ENCODE data around the gene SPTBN1.
A peak's percentile ranks its signal among the peaks of the same experiment; 100 is the strongest.

SPTBN1 gene

GRCh38 chr2:54665436-54665856, 209.3 kb downstream of the SPTBN1 start:
- Histone ChIP-seq H3K4me1 (ENCODE audit: control insufficient read depth, insufficient read depth, low read length) (peaks cover 47% of the 10 kb centered on the region), H3K36me3 (ENCODE audit: control insufficient read depth, insufficient read depth, low read length, severe bottlenecking) (peaks cover 86% of the 10 kb centered on the region), H3K9ac (ENCODE audit: low read length) (peak overlapping the region; percentile 73), H3K4me3 (ENCODE audit: low read length) (peak overlapping the region; percentile 50), H3K9me3 (ENCODE audit: control insufficient read depth, low read length) (no peaks in the 10 kb centered on the region), H3K27me3 (replicated peaks; ENCODE audit: control insufficient read depth, insufficient read depth, low read length) (no peaks in the 10 kb centered on the region)
- peak; percentile 45 for DNase-seq (ENCODE audit: low read depth)

DNA sequence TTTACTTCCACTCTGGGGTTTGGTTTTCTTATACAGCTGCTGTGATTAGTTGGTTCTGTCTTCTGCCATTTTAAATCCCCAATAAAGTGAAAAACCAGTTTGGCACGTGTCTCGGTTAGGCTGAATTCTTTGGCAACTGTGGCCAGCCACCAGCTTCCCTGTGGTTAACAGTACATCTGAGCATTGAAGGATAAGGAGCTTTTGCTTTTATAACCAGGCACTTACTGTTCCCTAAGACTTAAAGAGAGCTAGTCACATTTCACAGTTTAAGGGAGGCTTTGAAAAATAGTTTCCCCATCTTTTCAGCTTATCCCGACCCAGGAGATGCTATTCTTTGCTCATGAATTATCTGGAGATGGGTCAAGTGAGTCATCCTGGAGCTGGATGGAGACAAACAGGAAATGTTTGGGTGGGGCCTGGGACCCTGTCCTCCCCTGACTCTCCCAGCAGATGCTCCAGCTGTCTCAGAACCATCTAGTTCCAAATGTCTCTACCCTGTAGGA, 210.1 kb downstream of the SPTBN1 start:
- Histone ChIP-seq H3K9me3 (ENCODE audit: control insufficient read depth, low read length) (no peaks in the 10 kb centered on the region), H3K4me3 (ENCODE audit: low read length) (peak overlapping the region; percentile 50), H3K4me1 (ENCODE audit: control insufficient read depth, insufficient read depth, low read length) (peaks cover 50% of the 10 kb centered on the region), H3K36me3 (ENCODE audit: control insufficient read depth, insufficient read depth, low read length, severe bottlenecking) (peaks cover 86% of the 10 kb centered on the region), H3K9ac (ENCODE audit: low read length) (peak overlapping the region; percentile 73), H3K27me3 (replicated peaks; ENCODE audit: control insufficient read depth, insufficient read depth, low read length) (no peaks in the 10 kb centered on the region)
- DNase-seq (ENCODE audit: low read depth), result peak; percentile 51

DNA sequence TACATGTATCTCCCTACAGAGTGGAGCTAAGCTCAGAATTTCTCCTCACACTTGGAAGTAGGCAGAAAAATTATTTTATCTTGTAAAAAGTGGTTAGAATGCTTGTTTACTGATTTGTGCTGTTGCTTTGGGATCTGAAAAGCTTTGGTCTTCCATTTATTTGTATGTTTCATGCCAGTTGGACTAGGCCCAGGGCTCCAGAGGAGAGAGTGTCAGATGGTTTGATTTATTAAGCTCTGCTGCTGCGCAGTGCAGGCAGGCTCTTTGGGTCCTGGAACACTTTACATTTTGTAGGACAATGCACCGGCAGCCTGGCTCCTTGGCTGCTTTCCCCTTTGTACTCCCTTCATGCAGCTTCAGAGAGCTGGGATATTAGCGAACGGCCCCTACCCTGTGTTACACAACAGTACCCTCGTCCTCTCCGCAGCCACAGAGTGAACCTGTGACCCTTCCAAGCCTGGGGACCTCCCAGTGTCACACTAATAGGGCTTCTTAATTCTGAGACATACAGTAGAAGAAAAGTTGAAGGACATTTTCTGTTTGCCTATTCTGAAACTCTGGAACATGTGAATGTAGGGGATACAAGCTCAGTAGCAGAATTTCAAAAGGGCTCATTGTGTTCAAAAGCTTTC, 210.6 kb downstream of the SPTBN1 start:
- Histone ChIP-seq H3K9ac (ENCODE audit: low read length) (peak overlapping the region; percentile 73), H3K9me3 (ENCODE audit: control insufficient read depth, low read length) (no peaks in the 10 kb centered on the region), H3K27me3 (replicated peaks; ENCODE audit: control insufficient read depth, insufficient read depth, low read length) (no peaks in the 10 kb centered on the region), H3K36me3 (ENCODE audit: control insufficient read depth, insufficient read depth, low read length, severe bottlenecking) (peaks cover 81% of the 10 kb centered on the region), H3K4me1 (ENCODE audit: control insufficient read depth, insufficient read depth, low read length) (peaks cover 51% of the 10 kb centered on the region), H3K4me3 (ENCODE audit: low read length) (peak overlapping the region; percentile 50)
- DNase-seq (ENCODE audit: low read depth), result no peak

DNA sequence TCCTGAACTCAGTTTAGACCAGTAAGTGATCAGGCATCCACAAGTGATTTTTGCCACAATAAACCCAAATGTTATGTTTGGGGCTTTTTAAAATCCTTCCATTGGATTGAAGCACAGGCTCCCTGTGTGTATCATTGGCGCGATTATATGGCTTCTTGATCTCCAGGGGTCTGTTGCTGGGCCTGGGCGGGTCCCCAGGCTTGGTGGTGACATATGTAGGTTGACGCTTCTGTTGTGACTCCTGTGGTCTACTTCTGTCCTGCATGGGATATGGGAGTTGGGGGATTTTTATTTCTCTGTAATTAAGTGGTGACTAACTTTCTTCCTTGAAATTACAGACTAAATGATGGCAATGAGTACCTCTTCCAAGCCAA, 211.1 kb downstream of the SPTBN1 start:
- peak overlapping the region; percentile 73 for H3K9ac ChIP-seq (ENCODE audit: low read length)
- peaks cover 56% of the 10 kb centered on the region for H3K4me1 ChIP-seq (ENCODE audit: control insufficient read depth, insufficient read depth, low read length)
- no peaks in the 10 kb centered on the region for H3K27me3 ChIP-seq (replicated peaks; ENCODE audit: control insufficient read depth, insufficient read depth, low read length)
- no peak for DNase-seq (ENCODE audit: low read depth)
- H3K9me3 ChIP-seq (ENCODE audit: control insufficient read depth, low read length), result no peaks in the 10 kb centered on the region
- H3K4me3 ChIP-seq (ENCODE audit: low read length), result peak overlapping the region; percentile 50
- peaks cover 76% of the 10 kb centered on the region for H3K36me3 ChIP-seq (ENCODE audit: control insufficient read depth, insufficient read depth, low read length, severe bottlenecking)

DNA sequence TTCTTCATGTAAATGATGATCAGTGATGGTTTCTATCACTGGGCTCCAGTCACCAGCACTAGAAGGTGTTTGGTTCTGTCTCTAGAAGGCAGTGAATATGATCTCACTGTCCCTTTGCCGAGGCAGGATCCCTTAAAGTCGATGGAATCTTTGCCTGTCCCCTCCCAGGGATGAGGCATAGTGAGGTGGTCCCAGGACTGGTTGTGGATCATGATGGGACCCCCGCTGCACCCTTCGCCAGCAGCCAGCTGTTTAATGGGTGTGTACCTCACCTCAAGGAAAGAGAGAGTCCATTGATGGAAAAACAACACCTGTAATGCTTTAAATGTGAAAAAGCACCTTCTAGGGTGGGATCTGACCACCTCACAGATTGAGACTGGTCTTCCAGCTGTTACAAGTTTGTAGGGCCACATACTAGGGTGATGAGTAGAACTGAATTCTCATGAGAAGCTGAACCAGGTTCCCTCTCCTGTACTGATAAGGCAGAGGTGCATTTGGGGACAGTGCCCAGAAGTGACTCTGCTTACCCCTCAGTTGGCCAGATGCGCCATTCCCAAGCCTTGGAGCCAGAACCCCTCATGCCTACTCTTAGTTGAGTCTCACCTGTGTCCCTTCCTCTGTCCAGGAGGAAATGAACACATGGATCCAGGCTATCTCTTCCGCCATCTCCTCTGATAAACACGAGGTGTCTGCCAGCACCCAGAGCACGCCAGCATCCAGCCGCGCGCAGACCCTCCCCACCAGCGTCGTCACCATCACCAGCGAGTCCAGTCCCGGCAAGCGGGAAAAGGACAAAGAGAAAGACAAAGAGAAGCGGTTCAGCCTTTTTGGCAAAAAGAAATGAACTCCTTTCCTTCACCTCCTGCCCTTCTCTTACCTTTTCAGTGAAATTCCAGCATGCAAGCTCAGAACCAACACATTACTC, 211.9 kb downstream of the SPTBN1 start:
- Histone ChIP-seq H3K36me3 (ENCODE audit: control insufficient read depth, insufficient read depth, low read length, severe bottlenecking) (peaks cover 69% of the 10 kb centered on the region), H3K9ac (ENCODE audit: low read length) (no peak overlapping the region), H3K9me3 (ENCODE audit: control insufficient read depth, low read length) (no peaks in the 10 kb centered on the region), H3K4me1 (ENCODE audit: control insufficient read depth, insufficient read depth, low read length) (peaks cover 63% of the 10 kb centered on the region), H3K4me3 (ENCODE audit: low read length) (no peak overlapping the region), H3K27me3 (replicated peaks; ENCODE audit: control insufficient read depth, insufficient read depth, low read length) (no peaks in the 10 kb centered on the region)
- DNase-seq (ENCODE audit: low read depth), result no peak

DNA sequence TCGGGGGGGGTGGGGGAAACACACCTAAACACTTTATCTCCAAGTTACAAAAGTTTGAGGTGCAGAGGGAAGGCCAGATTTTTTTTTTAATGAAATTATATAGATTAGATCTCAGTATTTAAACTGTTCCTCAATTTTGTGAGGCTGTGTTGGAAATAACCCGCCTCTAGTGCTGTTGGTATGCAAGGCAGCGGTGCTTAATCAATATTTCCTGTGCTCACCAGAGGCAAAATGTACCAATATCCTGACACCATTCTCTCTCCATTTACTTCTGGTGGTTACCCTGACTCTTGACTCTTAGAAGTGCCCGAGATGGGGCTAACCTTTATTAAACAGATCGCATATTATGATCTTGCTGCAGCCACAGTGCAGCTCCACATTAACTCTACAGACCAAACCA, 212.6 kb downstream of the SPTBN1 start:
- H3K27me3 ChIP-seq (replicated peaks; ENCODE audit: control insufficient read depth, insufficient read depth, low read length), result no peaks in the 10 kb centered on the region
- no peaks in the 10 kb centered on the region for H3K9me3 ChIP-seq (ENCODE audit: control insufficient read depth, low read length)
- H3K36me3 ChIP-seq (ENCODE audit: control insufficient read depth, insufficient read depth, low read length, severe bottlenecking), result peaks cover 62% of the 10 kb centered on the region
- DNase-seq (ENCODE audit: low read depth), result no peak
- no peak overlapping the region for H3K4me3 ChIP-seq (ENCODE audit: low read length)
- H3K9ac ChIP-seq (ENCODE audit: low read length), result peak overlapping the region; percentile 70
- peaks cover 70% of the 10 kb centered on the region for H3K4me1 ChIP-seq (ENCODE audit: control insufficient read depth, insufficient read depth, low read length)

DNA sequence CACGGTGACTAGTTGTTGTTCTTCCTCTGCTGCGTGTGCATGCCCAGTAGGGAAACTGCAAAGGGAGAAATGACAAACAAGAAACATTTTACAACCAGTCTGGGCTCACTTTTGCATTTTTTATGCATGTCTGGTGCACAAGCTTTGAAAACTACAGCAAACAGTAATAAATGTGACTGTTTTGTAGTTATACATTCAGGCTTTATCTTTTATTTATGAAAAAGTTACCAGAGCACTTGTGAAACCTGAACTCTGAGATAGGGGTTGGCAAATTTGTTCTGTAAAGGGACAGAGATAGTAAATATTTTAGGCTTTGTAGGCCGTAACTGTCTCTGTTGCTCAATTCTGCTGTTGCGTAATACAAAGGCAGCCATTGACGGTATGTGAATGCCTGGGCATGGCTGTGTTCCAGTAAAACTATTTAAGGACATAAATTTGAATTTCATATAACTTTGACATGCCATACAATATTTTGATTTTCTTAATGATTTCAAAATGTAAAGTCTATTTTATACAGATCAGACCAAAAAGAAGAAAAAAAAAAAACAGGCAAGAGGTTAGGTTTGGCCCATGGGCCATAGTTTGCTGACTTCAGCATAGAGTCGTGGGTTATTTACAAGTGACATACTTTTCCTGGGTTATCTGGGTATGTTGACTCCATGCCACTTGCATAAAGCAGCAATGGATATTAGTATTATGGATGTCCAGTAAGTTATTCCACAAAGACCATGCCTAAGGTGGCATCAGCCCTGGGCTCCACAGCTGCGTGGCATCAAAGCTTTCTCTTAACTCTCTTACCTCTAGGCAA, 213.8 kb downstream of the SPTBN1 start:
- peak; percentile 94 for DNase-seq (ENCODE audit: low read depth)
- Histone ChIP-seq H3K4me1 (ENCODE audit: control insufficient read depth, insufficient read depth, low read length) (peaks cover 80% of the 10 kb centered on the region), H3K4me3 (ENCODE audit: low read length) (peak overlapping the region; percentile 57), H3K27me3 (replicated peaks; ENCODE audit: control insufficient read depth, insufficient read depth, low read length) (no peaks in the 10 kb centered on the region), H3K9ac (ENCODE audit: low read length) (peak overlapping the region; percentile 70), H3K36me3 (ENCODE audit: control insufficient read depth, insufficient read depth, low read length, severe bottlenecking) (peaks cover 50% of the 10 kb centered on the region), H3K9me3 (ENCODE audit: control insufficient read depth, low read length) (no peaks in the 10 kb centered on the region)

GRCh38 chr2:54670485-54671009, 214.4 kb downstream of the SPTBN1 start:
- no peaks in the 10 kb centered on the region for H3K9me3 ChIP-seq (ENCODE audit: control insufficient read depth, low read length)
- no peak for DNase-seq (ENCODE audit: low read depth)
- peaks cover 43% of the 10 kb centered on the region for H3K36me3 ChIP-seq (ENCODE audit: control insufficient read depth, insufficient read depth, low read length, severe bottlenecking)
- no peak overlapping the region for H3K4me3 ChIP-seq (ENCODE audit: low read length)
- no peaks in the 10 kb centered on the region for H3K27me3 ChIP-seq (replicated peaks; ENCODE audit: control insufficient read depth, insufficient read depth, low read length)
- no peak overlapping the region for H3K9ac ChIP-seq (ENCODE audit: low read length)
- H3K4me1 ChIP-seq (ENCODE audit: control insufficient read depth, insufficient read depth, low read length), result peaks cover 74% of the 10 kb centered on the region

- H3K27me3 ChIP-seq (replicated peaks; ENCODE audit: control insufficient read depth, insufficient read depth, low read length), result no peaks in the 10 kb centered on the region
- peaks cover 39% of the 10 kb centered on the region for H3K36me3 ChIP-seq (ENCODE audit: control insufficient read depth, insufficient read depth, low read length, severe bottlenecking)
- H3K4me3 ChIP-seq (ENCODE audit: low read length), result no peak overlapping the region
- peaks cover 72% of the 10 kb centered on the region for H3K4me1 ChIP-seq (ENCODE audit: control insufficient read depth, insufficient read depth, low read length)
- no peaks in the 10 kb centered on the region for H3K9me3 ChIP-seq (ENCODE audit: control insufficient read depth, low read length)
- H3K9ac ChIP-seq (ENCODE audit: low read length), result no peak overlapping the region
- no peak for DNase-seq (ENCODE audit: low read depth)
These were observed 214.9 kb downstream of the SPTBN1 start for GRCh38 chr2:54671010-54671409.

- peaks cover 72% of the 10 kb centered on the region for H3K4me1 ChIP-seq (ENCODE audit: control insufficient read depth, insufficient read depth, low read length)
- peaks cover 38% of the 10 kb centered on the region for H3K36me3 ChIP-seq (ENCODE audit: control insufficient read depth, insufficient read depth, low read length, severe bottlenecking)
- H3K4me3 ChIP-seq (ENCODE audit: low read length), result no peak overlapping the region
- no peaks in the 10 kb centered on the region for H3K9me3 ChIP-seq (ENCODE audit: control insufficient read depth, low read length)
- H3K27me3 ChIP-seq (replicated peaks; ENCODE audit: control insufficient read depth, insufficient read depth, low read length), result no peaks in the 10 kb centered on the region
- no peak overlapping the region for H3K9ac ChIP-seq (ENCODE audit: low read length)
- DNase-seq (ENCODE audit: low read depth), result no peak
These were observed 215.9 kb downstream of the SPTBN1 start for GRCh38 chr2:54671875-54672589.
